Stimulated activated naive CD8-positive, alpha-beta T cell treated with anti-CD3 and anti-CD28 coated beads, Interleukin-15, Interleukin-2, amounts not matched to agents 100 ng/mL and 50 ng/mL, for 24 hours (primary cell): ENCODE data around the gene FMO5.

Experiments used
- H3K27ac Mint-ChIP-seq: one replicate; pipeline ENCODE4 v1.8.0; 2021; ENCODE audit warnings: mild to moderate bottlenecking, mixed read lengths
- H3K27me3 Mint-ChIP-seq: one replicate; pipeline ENCODE4 v1.8.0; 2021; ENCODE audit warnings: mixed read lengths
- H3K36me3 Mint-ChIP-seq: one replicate; pipeline ENCODE4 v1.8.0; 2021; ENCODE audit warnings: low read depth, mixed read lengths
- H3K4me1 Mint-ChIP-seq: one replicate; pipeline ENCODE4 v1.8.0; 2021; ENCODE audit warnings: low read depth, mixed read lengths
- H3K4me3 Mint-ChIP-seq: one replicate; pipeline ENCODE4 v1.8.0; 2021; ENCODE audit warnings: mild to moderate bottlenecking, mixed read lengths
- H3K9me3 Mint-ChIP-seq: one replicate; pipeline ENCODE4 v1.8.0; 2021; ENCODE audit warnings: mixed read lengths

FMO5 gene

GRCh38 chr1:147223740-147224615 lies 1.2 kb downstream of the FMO5 start:
- no peak overlapping the region for H3K4me3 Mint-ChIP-seq
- H3K36me3 Mint-ChIP-seq = no peaks in the 10 kb centered on the region
- no peak overlapping the region for H3K27ac Mint-ChIP-seq

GRCh38 chr1:147218606-147219005 lies 6.5 kb downstream of the FMO5 start:
- Mint-ChIP-seq H3K36me3 (no peaks in the 10 kb centered on the region), H3K9me3 (no peaks in the 10 kb centered on the region), H3K4me1 (no peaks in the 10 kb centered on the region), H3K27me3 (no peaks in the 10 kb centered on the region), H3K4me3 (no peak overlapping the region), H3K27ac (no peak overlapping the region)

More at GRCh38 chr1:147223740-147224615, 1.2 kb downstream of the FMO5 start:
- Mint-ChIP-seq H3K4me1 (peaks cover 17% of the 10 kb centered on the region), H3K9me3 (no peaks in the 10 kb centered on the region), H3K27me3 (no peaks in the 10 kb centered on the region)

GRCh38 chr1:147217141-147217540 lies 8.0 kb downstream of the FMO5 start:
- Mint-ChIP-seq H3K4me3 (no peak overlapping the region), H3K36me3 (no peaks in the 10 kb centered on the region), H3K27ac (no peak overlapping the region), H3K27me3 (no peaks in the 10 kb centered on the region), H3K9me3 (no peaks in the 10 kb centered on the region), H3K4me1 (no peaks in the 10 kb centered on the region)

- H3K36me3 Mint-ChIP-seq = no peaks in the 10 kb centered on the region
- H3K27ac Mint-ChIP-seq = no peak overlapping the region
- no peak overlapping the region for H3K4me3 Mint-ChIP-seq
- no peaks in the 10 kb centered on the region for H3K4me1 Mint-ChIP-seq
- no peaks in the 10 kb centered on the region for H3K9me3 Mint-ChIP-seq
- no peaks in the 10 kb centered on the region for H3K27me3 Mint-ChIP-seq
These were observed 9.0 kb downstream of the FMO5 start for GRCh38 chr1:147216124-147216523.

- Mint-ChIP-seq H3K4me3 (no peak overlapping the region), H3K36me3 (no peaks in the 10 kb centered on the region), H3K27ac (no peak overlapping the region), H3K9me3 (no peaks in the 10 kb centered on the region), H3K27me3 (no peaks in the 10 kb centered on the region), H3K4me1 (no peaks in the 10 kb centered on the region)
These were observed 9.6 kb downstream of the FMO5 start for GRCh38 chr1:147215540-147215916.

GRCh38 chr1:147214842-147215539 lies 10.1 kb downstream of the FMO5 start:
- H3K9me3 Mint-ChIP-seq = no peaks in the 10 kb centered on the region
- no peaks in the 10 kb centered on the region for H3K36me3 Mint-ChIP-seq
- no peak overlapping the region for H3K27ac Mint-ChIP-seq
- H3K4me1 Mint-ChIP-seq = no peaks in the 10 kb centered on the region
- H3K4me3 Mint-ChIP-seq = no peak overlapping the region
- no peaks in the 10 kb centered on the region for H3K27me3 Mint-ChIP-seq

GRCh38 chr1:147214325-147214724 lies 10.8 kb downstream of the FMO5 start:
- H3K27ac Mint-ChIP-seq = no peak overlapping the region
- no peaks in the 10 kb centered on the region for H3K4me1 Mint-ChIP-seq
- no peaks in the 10 kb centered on the region for H3K9me3 Mint-ChIP-seq
- H3K36me3 Mint-ChIP-seq = no peaks in the 10 kb centered on the region
- H3K27me3 Mint-ChIP-seq = no peaks in the 10 kb centered on the region
- H3K4me3 Mint-ChIP-seq = no peak overlapping the region

- Mint-ChIP-seq H3K36me3 (no peaks in the 10 kb centered on the region), H3K9me3 (no peaks in the 10 kb centered on the region), H3K4me3 (no peak overlapping the region), H3K27ac (no peak overlapping the region), H3K4me1 (no peaks in the 10 kb centered on the region), H3K27me3 (no peaks in the 10 kb centered on the region)
These were observed 11.9 kb downstream of the FMO5 start for GRCh38 chr1:147213271-147213670.

GRCh38 chr1:147211577-147211976 lies 13.6 kb downstream of the FMO5 start:
- H3K27ac Mint-ChIP-seq = no peak overlapping the region
- no peaks in the 10 kb centered on the region for H3K27me3 Mint-ChIP-seq
- no peaks in the 10 kb centered on the region for H3K36me3 Mint-ChIP-seq
- H3K9me3 Mint-ChIP-seq = no peaks in the 10 kb centered on the region
- H3K4me1 Mint-ChIP-seq = no peaks in the 10 kb centered on the region
- H3K4me3 Mint-ChIP-seq = no peak overlapping the region

- Mint-ChIP-seq H3K36me3 (no peaks in the 10 kb centered on the region), H3K4me1 (no peaks in the 10 kb centered on the region), H3K4me3 (no peak overlapping the region), H3K27ac (no peak overlapping the region), H3K9me3 (no peaks in the 10 kb centered on the region), H3K27me3 (no peaks in the 10 kb centered on the region)
These were observed 14.2 kb downstream of the FMO5 start for GRCh38 chr1:147210987-147211386.

- H3K36me3 Mint-ChIP-seq = no peaks in the 10 kb centered on the region
- H3K27me3 Mint-ChIP-seq = no peaks in the 10 kb centered on the region
- no peak overlapping the region for H3K4me3 Mint-ChIP-seq
- H3K27ac Mint-ChIP-seq = no peak overlapping the region
- no peaks in the 10 kb centered on the region for H3K9me3 Mint-ChIP-seq
- no peaks in the 10 kb centered on the region for H3K4me1 Mint-ChIP-seq
These were observed 15.0 kb downstream of the FMO5 start for GRCh38 chr1:147209825-147210821.

- Mint-ChIP-seq H3K27me3 (no peaks in the 10 kb centered on the region), H3K9me3 (no peaks in the 10 kb centered on the region), H3K4me1 (peaks cover 10% of the 10 kb centered on the region), H3K4me3 (no peak overlapping the region), H3K27ac (no peak overlapping the region), H3K36me3 (peaks cover 6% of the 10 kb centered on the region)
These were observed 16.5 kb downstream of the FMO5 start for GRCh38 chr1:147208619-147209018.

GRCh38 chr1:147207192-147207591 lies 17.9 kb downstream of the FMO5 start:
- Mint-ChIP-seq H3K36me3 (peaks cover 9% of the 10 kb centered on the region), H3K27ac (no peak overlapping the region), H3K4me3 (no peak overlapping the region), H3K27me3 (no peaks in the 10 kb centered on the region), H3K9me3 (no peaks in the 10 kb centered on the region), H3K4me1 (peaks cover 11% of the 10 kb centered on the region)

- no peak overlapping the region for H3K4me3 Mint-ChIP-seq
- H3K9me3 Mint-ChIP-seq = no peaks in the 10 kb centered on the region
- peaks cover 9% of the 10 kb centered on the region for H3K36me3 Mint-ChIP-seq
- no peaks in the 10 kb centered on the region for H3K27me3 Mint-ChIP-seq
- no peak overlapping the region for H3K27ac Mint-ChIP-seq
- H3K4me1 Mint-ChIP-seq = peaks cover 15% of the 10 kb centered on the region
These were observed 21.1 kb downstream of the FMO5 start for GRCh38 chr1:147204080-147204479.

- peaks cover 9% of the 10 kb centered on the region for H3K36me3 Mint-ChIP-seq
- no peak overlapping the region for H3K27ac Mint-ChIP-seq
- H3K4me3 Mint-ChIP-seq = no peak overlapping the region
- H3K9me3 Mint-ChIP-seq = no peaks in the 10 kb centered on the region
- peaks cover 15% of the 10 kb centered on the region for H3K4me1 Mint-ChIP-seq
- no peaks in the 10 kb centered on the region for H3K27me3 Mint-ChIP-seq
These were observed 22.6 kb downstream of the FMO5 start for GRCh38 chr1:147202576-147202975.
